GM19025 (cell line): ENCODE measurements around the gene GRM5.
"Not testable (repeated sequence)": the region's sequence is repeated elsewhere in the genome, so short reads cannot be mapped to it uniquely, and the experiment has no call there.

ENCODE experiments used
- ATAC-seq: cut with Tn5 transposase; IDR thresholded peaks from one replicate; pipeline ENCODE4 v1.9.1; 2021; ENCODE audit warnings: mild to moderate bottlenecking, low read depth, moderate library complexity; ENCODE audit not compliant: unreplicated experiment

The GRM5 gene

DNA sequence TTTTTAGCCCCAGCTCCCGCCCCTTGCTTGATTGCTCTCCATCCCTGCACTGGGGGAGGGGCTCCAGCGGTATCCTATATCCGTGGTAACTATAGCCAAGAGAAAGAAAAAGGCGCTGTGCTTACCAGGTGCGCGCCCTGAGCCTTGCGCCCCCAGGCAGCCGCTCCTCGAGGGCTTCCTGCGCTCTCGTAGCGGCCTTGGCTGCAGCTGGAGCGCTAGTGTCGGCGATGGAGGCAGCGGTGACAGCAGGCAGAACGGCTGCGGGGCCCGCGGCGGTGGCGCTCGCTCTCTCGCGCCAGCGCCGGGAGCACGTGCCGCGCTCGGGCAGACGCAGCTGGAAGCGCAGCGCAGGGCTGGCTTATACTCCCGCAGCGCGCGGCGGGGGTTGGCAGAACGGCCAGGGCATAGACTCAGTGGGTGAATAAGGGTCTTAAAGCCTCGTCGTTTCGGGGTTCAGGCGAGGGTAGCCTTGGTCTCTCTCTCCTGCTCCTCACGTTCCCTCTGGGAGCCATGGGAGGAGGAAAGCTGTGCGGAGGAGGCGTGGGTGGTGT lies at the start of gene GRM5:
Gene GRM5, minus strand, starts transcription at position 332 of the 551 bp plus-strand sequence. CDS start 18,110 bp downstream, outside the sequence.
- ATAC-seq: not testable (repeated sequence)

DNA sequence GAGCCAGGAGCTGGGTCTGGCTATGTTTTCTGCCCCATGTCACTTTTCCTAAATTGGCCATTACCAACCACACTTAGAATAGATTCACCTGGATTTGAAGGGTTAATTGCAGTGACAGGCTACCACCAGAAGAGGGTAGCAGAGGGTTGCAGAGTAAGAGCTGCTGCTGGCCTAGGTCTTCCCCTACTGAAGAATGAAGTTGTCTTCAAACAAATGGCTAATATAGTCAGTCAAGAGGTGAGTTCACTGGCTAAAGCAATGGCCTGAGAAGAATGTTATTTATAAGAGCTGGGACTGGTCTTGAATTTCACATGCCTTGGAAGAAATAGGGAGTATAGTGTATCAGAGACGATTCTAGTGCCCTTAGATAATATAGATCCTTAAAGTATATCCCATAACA lies 32.2 kb upstream of the GRM5 start:
- ATAC-seq: not testable (repeated sequence)

DNA sequence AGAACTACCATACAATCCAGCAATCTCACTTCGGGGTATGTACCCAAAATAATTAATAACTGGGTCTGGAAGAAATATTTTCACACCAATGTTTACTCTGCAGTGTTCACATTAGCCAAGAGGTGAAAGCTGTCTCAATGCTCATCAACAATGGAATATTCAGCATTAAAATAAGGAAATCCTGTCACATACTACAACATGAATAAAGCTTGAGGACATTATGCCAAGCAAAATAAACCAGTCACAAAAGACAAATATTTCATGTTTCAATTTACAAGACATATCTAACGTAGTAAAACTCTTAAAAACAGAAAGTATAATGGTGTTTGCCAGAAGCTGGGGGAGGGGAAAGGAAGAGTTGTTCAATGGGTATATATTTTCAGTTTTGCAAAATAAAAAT lies 28.0 kb upstream of the GRM5 start:
- ATAC-seq: not testable (repeated sequence)

DNA sequence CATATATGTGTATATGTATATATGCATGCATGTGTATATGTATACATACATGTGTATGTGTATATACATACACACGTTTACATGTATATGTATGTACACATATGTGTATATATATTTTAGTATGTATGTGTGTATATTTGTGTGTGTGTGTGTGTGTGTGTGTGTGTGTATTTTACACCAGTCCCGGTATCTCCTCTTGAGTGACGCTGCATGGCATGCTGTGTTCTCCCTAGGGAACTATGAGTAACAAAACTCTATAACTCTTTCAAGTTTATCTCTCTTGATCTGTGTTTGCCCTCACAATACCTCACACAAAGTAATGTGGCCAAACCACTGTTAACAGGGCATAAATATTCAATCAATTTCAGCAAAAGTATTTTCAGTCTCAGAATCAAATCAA lies 19.2 kb upstream of the GRM5 start:
- ATAC-seq: not testable (repeated sequence)

DNA sequence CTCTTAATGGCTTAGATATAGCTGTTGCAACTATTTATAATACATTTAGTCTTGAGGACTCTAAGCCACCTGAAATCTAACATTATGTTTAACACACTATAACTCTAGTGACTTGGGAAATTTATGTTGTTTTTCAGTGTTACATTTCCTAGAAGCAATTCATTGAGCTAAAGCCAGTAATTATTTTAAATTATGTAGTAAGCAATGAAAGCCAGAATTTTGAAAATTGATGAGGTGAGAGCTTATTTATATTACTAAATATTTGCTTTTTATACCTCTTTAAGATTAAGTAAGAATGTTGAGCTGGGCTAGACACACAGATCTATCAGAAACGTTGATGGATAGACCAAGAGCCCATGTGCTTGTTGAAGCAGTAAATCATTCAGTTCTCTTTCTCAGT lies 5.1 kb upstream of the GRM5 start:
- ATAC-seq: not testable (repeated sequence)

DNA sequence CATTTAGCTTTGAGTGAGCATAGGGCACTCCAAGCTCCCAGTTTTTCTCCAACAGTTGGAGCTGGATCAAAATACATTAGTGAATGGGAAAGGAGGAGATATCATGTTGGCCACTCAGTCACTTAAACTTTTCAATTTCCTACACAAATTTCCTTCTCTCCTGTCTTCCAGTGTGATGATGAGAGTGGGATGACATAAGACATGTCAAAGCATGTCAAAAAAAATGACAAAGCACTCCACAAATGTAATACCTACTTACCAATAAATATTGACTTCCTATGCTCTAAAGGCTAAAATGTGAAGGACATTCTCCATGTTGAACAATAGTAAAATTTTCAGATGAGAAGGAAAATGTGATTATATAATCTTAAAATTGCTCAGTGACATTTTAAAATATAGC lies 1.5 kb upstream of the GRM5 start:
- ATAC-seq: no peak

DNA sequence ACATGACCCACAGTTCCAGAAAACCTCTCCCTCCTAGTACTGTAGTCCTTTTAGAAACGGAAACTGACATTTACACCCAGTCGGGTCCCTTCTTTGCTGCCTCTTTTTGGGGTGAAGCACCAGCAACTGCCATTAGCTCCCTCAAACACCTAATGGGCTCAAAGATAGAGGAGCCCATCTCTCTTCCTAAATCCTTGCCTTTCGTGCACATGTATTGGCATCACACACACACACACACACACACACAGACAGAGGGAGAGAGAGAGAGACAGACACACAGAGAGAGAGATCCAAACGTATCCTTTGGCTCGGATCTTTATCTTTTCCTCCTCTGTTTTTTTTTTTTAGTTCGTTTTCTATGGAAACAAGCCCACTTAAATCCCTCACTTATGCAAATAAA lies 716 bp downstream of the GRM5 start:
- ATAC-seq: no peak

DNA sequence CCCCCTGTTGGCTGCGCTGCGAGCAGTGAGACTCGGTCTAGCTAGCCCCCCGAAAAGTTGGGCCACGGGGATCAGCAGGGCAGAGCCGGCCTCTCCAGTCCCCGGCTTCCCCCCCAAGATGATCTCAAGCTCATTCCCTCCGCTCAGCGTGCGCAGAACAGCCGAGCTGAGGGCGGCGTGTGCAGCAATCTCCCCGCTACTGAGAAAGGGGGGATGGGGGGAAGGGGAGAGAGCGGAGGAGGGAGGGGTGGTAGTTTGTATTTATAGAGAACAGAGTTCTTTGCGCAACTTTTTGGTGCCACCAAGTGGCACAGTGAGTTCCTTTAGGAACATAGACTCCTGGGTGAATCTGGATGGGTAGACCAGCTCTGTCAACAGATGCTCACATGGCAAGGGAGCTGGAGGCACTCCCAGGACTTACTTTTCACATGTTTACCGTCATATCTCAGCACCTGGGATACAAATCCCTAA lies 2.3 kb downstream of the GRM5 start:
- ATAC-seq: not testable (repeated sequence)

DNA sequence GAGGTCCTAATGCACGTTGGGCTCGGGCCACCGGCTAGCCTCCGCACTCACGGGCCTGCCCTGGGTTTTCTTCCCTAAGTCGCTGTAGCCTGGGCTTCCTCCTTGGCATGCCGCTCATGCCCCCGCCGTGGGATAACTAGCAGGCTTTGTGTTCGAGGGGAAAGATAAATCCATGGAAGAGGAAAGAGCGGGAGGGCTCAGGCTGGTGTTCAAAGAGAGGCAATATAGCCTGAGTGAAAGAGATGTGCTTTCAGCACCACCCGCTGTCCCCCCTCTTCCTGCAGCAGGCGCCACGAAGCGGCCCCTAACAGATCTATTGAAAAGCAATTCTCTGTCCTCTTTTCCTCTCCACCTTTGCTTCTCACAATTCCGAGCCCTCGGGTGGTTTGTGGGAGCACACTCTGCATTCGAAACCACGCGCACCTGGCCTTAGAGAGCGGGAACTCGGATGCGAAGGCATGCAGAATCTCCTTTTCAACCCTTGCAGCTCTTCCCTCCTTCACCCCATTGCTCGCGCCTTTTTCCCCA lies 2.9 kb downstream of the GRM5 start:
- ATAC-seq: not testable (repeated sequence)

DNA sequence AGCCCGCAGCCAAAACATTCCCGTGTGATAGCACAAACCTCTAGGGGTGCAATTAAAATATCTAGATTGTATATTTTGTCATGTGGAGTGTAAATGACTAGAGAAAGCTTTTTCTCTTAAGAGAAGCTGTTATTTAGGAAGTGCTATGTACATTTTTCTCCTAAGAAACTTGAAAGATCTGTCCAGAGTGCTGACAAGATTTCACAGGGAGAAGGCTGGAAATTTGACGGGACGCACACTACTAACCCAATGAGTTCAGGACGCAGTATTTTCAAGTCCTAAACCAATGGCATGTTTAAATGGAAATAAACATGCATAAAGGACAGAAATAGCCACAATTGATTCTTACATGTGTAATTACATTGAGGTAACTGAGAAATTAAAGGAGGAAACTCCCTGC lies 3.9 kb downstream of the GRM5 start:
- not testable (repeated sequence) for ATAC-seq

DNA sequence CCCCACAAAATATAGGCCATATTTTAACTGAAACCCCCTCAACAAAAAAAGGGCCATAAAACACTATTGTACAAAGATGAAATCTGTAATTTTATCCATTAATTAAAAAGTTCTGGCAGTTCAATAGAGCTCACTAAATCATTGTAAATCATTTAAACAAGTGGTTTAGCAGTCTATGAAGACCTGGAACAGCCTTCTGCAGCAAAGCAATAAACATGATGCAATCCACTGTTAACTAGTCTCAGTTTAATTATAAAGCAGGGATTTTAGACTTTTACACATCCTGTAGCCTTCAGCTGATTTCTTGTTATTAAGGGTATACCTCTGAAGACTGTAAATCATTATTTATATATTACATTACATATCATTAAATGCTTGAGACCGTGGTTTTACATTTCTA lies 8.4 kb downstream of the GRM5 start:
- ATAC-seq: not testable (repeated sequence)

DNA sequence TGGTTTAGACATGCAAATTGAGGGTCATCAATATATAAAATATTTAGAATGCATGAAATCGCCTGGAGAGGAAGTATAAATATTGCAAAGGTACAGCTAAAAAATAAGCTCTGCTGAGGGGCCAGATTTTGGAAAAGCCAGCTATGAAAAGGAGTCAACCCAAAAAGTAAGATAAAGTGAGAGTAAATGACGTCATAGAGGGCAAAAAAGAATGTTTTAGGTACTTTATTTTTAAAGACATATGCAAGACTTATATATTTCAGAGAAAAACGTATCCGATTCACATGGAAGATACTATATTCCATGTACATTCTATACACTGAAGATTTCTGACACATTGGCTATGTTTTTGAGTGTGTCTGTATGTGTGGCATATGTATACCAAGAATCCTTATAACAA lies 13.6 kb downstream of the GRM5 start:
- ATAC-seq: no peak

DNA sequence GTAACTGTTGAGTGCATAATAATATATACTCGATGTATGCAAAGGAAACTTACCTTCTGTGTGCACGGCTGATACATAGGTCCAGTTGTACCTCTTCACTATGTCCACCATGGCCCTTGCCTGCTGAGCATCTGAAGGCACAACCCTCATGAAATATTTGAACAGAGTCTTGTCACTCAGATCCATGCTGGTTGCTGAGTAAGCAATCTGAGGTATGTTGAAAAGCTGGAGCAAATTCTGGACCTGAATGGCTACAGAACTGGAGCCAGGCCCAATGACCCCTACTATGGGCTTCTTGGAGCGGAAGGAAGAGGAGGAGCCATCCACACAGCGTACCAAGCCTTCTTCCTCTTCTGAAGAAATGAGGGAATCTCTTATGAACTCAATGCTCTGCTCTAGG lies 18.6 kb downstream of the GRM5 start:
- ATAC-seq: not testable (repeated sequence)

DNA sequence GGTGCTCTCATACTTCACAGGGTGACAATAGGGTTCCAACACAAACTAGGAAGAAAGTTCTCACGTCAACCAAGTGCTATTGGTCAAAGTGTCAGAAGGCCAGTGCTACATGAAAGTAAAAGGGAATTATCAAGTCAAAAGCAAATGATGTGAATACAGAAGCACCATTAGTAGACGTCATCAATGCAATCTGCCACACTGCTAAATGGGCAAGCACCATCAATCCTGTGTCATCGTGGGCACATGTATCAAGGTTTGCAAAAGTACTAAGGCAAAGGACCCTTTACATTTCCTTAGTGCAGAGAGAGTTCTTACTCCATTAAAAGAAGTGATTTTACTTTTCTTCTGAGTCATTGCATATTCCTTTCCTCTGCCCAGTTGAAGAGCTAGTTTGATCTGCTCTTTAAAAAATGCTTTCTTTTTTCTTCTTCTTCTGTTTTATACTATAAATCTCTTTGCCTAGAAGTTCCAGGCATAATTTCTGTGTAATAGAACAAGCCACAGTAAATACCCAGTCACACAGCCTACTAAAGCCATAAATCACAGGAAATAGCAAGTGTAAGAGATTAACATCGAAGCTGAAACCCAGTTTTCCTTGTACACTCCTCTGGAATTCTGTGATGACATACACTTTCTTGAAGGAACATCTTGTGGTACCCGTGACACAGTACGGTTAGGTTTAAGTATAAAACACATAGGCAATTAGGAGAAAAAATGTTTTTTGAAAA lies 21.8 kb downstream of the GRM5 start:
- ATAC-seq: not testable (repeated sequence)

DNA sequence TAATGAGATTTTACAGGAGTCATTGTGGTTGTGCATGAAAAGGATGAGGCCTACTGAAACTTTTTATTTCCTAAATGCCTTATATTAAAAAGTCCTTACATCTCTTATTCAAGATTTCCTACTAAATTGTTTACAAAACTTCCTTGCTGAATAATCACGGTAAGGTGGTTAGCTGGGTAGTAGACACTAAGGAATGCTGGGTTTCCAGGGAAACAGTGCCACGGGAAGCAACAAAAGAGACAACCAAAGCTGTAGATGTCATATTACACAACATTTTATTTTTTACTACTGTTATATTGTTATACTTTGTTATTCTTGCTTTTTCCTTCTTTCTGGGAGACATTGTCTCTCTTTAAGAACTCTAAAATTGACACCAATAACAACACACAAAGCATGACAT lies 36.1 kb downstream of the GRM5 start:
- ATAC-seq: not testable (repeated sequence)

DNA sequence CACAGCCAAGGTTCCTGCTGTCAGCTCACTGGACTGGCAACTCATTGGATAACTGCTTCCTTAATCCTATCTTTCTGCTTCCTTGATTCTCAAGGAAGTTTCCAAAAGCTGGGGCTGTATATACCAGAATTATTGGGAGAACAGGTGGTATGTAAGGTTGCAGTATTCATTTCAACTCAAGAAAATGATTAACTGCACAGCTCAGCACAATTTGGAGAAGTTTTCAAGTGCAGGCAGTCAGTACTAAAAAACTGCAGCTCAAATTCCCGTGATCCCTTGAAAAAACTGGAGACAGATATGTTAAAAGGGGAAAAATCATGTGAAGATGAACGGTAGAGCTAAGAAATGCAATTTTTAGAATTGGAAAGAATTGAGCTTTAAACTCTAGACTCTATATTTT lies 44.4 kb downstream of the GRM5 start:
- ATAC-seq: no peak

DNA sequence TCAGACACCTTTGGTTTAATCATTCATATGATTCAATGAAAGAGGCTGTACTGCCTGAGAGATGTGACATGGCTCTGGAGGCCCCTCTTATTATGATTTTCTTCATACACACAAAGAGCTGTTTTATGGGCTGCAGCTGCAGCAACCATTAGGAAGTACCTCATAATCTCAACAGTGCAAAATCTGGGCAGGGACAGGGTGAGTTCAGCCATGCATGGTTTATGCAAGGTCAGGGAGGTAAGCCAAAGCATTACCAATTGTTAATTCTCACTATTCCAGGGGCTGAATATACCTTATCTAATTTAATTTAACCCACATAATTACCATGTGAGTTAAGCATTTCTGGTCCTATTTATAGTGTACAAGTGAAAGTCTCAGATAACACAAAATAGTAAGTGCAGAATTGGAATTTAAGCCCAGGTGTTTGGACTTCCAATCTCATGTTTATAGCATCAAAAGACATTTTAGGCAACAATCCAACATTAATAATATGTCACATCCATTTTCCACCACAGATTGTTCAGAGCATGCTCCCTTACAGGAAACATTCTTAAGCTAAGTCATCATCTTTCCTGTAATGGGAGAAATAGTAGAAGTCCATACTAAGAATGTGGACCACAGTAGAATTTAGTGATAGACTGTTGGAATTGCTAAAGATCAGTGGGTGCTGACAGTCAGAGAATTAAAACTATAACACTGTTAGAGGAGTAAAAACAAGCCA lies 45.8 kb downstream of the GRM5 start:
- ATAC-seq: not testable (repeated sequence)

DNA sequence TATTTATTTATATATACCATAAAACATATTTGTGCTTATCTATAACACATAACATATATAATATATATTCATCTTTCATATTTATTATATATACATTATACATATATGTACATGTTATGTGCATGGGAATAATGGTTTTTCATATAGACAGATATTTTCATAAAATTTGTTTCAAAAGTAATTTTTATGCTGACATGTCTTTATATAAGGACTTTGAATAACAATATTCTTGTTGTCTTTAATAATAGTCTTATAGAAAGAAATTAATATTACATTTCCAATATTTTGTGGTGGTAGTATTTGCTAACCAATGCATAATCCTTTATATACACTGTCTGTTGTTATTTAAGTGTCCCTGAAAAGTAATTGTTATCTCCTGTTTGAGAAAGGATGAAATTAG lies 49.6 kb downstream of the GRM5 start:
- ATAC-seq: no peak

DNA sequence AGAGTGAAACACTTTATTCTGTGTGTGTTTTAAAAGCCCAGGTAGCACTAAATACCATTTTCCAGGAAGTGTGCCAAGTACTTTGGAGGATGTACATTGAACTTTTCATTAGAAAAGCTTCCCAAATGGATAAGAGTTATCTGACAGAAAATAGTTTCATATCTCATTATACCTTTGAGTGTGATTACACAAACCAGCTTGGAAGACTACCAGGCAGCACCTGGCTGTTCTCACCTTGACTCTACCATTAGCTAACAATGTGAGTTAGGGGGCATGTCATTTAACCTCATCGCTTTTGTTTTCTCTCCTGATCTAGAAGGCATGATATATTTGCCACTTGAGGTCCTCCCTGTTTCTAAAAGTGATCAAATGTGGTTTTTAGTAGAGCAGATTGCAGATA lies 50.2 kb downstream of the GRM5 start:
- ATAC-seq: no peak

DNA sequence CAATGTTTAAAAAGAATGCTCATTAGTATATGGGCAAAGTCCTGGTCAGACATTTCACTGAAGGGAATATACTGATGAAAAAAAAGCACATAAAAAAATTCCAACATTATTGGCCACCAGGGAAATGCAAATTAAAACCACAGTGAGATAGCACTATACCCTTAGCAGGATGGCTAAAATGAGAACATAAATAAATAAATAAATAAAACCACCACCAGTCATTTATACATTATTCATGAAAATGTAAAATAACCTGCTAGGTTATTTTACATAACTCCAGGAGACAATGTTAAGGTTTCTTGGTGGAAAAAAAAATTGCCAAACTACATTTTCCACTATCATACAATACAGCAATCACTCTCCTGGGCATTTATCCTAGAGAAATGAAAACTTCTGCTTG lies 64.9 kb downstream of the GRM5 start:
- not testable (repeated sequence) for ATAC-seq

DNA sequence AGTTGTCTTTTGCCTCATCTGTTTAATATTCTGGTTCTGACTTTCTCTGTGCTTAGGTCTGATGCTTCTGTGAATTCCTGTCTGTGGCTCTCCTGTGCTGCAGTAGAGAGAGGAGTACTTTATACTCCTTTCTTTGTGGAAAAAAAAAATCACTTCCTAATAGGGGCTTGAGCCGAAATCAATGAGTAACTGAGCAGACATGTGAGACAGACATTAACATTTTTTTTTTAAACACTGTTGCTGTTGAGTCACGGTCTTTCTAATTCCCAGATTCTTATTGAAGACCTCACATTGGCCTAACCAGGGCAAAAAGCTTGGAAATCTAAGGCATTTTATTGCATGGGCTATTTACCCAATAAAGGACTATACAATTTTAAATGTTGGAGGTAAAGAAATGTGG lies 86.1 kb downstream of the GRM5 start:
- ATAC-seq: no peak
